H1 (cell line): ENCODE measurements around the gene ADTRP. TPM values are rescaled to one million over a fixed set of nuclear protein-coding genes. Genes with fewer than 3 reads are reported as not detected.

Experiments
- CTCF ChIA-PET: fragments of 300-600 bp; sonication (Branson Sonifier 250); formaldehyde crosslinking; loops from one replicate; lab custom pipeline; 2021; ENCODE audit not compliant: partially characterized antibody; lab: Charles Lee
- POLR2A ChIA-PET: fragments of 300-600 bp; sonication (Branson Sonifier 250); formaldehyde crosslinking; loops from one replicate; lab custom pipeline; 2021; ENCODE audit warnings: inconsistent platforms; ENCODE audit not compliant: partially characterized antibody; lab: Charles Lee
- DNase-seq, 2 experiments: peaks; one replicate each; pipeline versions ENCODE4 v3.0.0 to v3.0.0-alpha.2; 2010 to 2022; ENCODE audit warnings: low spot score in 2 of 2, low read depth in 1 of 2, mixed read lengths in 1 of 2
- FAIRE-seq: peaks from 2 replicates; lab custom pipeline; 2011; peaks lifted over from hg19 to GRCh38; lab: Jason Lieb, UNC
- H2AFZ ChIP-seq: 2 replicates; pipeline ENCODE4 v1.8.1; 2012; ENCODE audit warnings: low read length, inconsistent platforms
- H2AK5ac ChIP-seq: 2 replicates; pipeline ENCODE4 v1.6.1; 2013; ENCODE audit warnings: low read depth, low read length
- H2BK120ac ChIP-seq: replicated peaks from 2 replicates; pipeline ENCODE3; 2013; ENCODE audit warnings: low read depth, low read length, inconsistent platforms
- H2BK12ac ChIP-seq: 2 replicates; pipeline ENCODE4 v1.6.1; 2013; ENCODE audit warnings: low read depth, low read length
- H2BK15ac ChIP-seq: 2 replicates; pipeline ENCODE4 v1.6.1; 2013; ENCODE audit warnings: low read length
- H2BK20ac ChIP-seq: 2 replicates; pipeline ENCODE4 v1.6.1; 2013; ENCODE audit warnings: low read length
- H2BK5ac ChIP-seq: 2 replicates; pipeline ENCODE4 v1.6.1; 2013; ENCODE audit warnings: low read depth, low read length
- H3K14ac ChIP-seq: 2 replicates; pipeline ENCODE4 v1.6.1; 2013; ENCODE audit warnings: inconsistent platforms; ENCODE audit not compliant: insufficient read length
- H3K18ac ChIP-seq: 2 replicates; pipeline ENCODE4 v1.6.1; 2013; ENCODE audit warnings: low read length; ENCODE audit errors: extremely low read depth
- H3K23ac ChIP-seq: 2 replicates; pipeline ENCODE4 v1.6.1; 2013; ENCODE audit warnings: inconsistent platforms; ENCODE audit not compliant: insufficient read length
- H3K23me2 ChIP-seq: 2 replicates; pipeline ENCODE4 v1.6.1; 2013; ENCODE audit warnings: low read depth, low read length
- H3K27ac ChIP-seq: 2 replicates; pipeline ENCODE4 v1.6.1; 2011; ENCODE audit warnings: low read depth, low read length, inconsistent platforms
- H3K27me3 ChIP-seq, 4 experiments: replicated peaks in 1 of 4; 1 replicate in 1 of 4; 2 replicates in 3 of 4; pipeline versions ENCODE4 v1.6.1 to v1.8.1; 2011 to 2013; ENCODE audit warnings: low read length in 3 of 4, mild to moderate bottlenecking in 3 of 4, inconsistent platforms in 2 of 4, mixed read lengths in 2 of 4, moderate library complexity in 1 of 4; ENCODE audit not compliant: control insufficient read depth in 3 of 4, insufficient read depth in 3 of 4; ENCODE audit errors: extremely low read depth in 1 of 4
- H3K36me3 ChIP-seq, 4 experiments: 2 replicates each; pipeline versions ENCODE4 v1.6.1 to v1.8.1; 2011 to 2013; ENCODE audit warnings: mild to moderate bottlenecking in 4 of 4, low read length in 3 of 4, moderate library complexity in 2 of 4, control low read depth in 1 of 4, inconsistent platforms in 1 of 4; ENCODE audit not compliant: insufficient read depth in 4 of 4, control insufficient read depth in 2 of 4
- H3K4ac ChIP-seq: replicated peaks from 2 replicates; pipeline ENCODE3; 2013; ENCODE audit warnings: low read length, low read depth, mixed read lengths, inconsistent platforms; ENCODE audit not compliant: insufficient read length
- H3K4me1 ChIP-seq, 4 experiments: replicated peaks in 1 of 4; 1 replicate in 1 of 4; 2 replicates in 3 of 4; pipeline versions ENCODE4 v1.6.1 to v1.8.1; 2011 to 2013; ENCODE audit warnings: low read length in 3 of 4, inconsistent platforms in 2 of 4, mixed read lengths in 1 of 4; ENCODE audit not compliant: insufficient read depth in 4 of 4, control insufficient read depth in 3 of 4
- H3K4me2 ChIP-seq, 2 experiments: 2 replicates each; pipeline versions ENCODE4 v1.6.1 to v1.8.1; 2011 to 2013; ENCODE audit warnings: low read depth in 2 of 2, low read length in 2 of 2, control low read depth in 1 of 2, inconsistent platforms in 1 of 2, mild to moderate bottlenecking in 1 of 2; ENCODE audit not compliant: insufficient read depth in 1 of 2
- H3K4me3 ChIP-seq, 4 experiments: fragments of 200-600, 300-600 bp in 1 of 4; sonication (generic), shearing (Covaris generic), sonication (Bioruptor Twin) in 1 of 4; 2 replicates each; pipeline versions ENCODE4 v1.5.1 to v1.8.1; 2011 to 2016; ENCODE audit warnings: low read length in 4 of 4, low read depth in 3 of 4, control low read depth in 2 of 4, inconsistent platforms in 2 of 4, mild to moderate bottlenecking in 2 of 4, mixed read lengths in 1 of 4, moderate library complexity in 1 of 4; ENCODE audit not compliant: insufficient read depth in 2 of 4; ENCODE audit errors: extremely low read depth in 1 of 4
- H3K56ac ChIP-seq: replicated peaks from 2 replicates; pipeline ENCODE3; 2013; ENCODE audit warnings: low read depth, mild to moderate bottlenecking, mixed read lengths, low read length, inconsistent platforms; ENCODE audit not compliant: insufficient read length
- H3K79me1 ChIP-seq: 2 replicates; pipeline ENCODE4 v1.6.1; 2013; ENCODE audit warnings: low read depth, low read length, control low read depth
- H3K79me2 ChIP-seq, 2 experiments: 2 replicates each; pipeline versions ENCODE4 v1.6.1 to v1.8.1; 2012 to 2013; ENCODE audit warnings: low read length in 2 of 2, mild to moderate bottlenecking in 2 of 2, inconsistent platforms in 1 of 2; ENCODE audit not compliant: insufficient read depth in 2 of 2, control insufficient read depth in 1 of 2
- H3K9ac ChIP-seq, 4 experiments: replicated peaks in 1 of 4; 1 replicate in 1 of 4; 2 replicates in 3 of 4; pipeline versions ENCODE4 v1.6.1 to v1.8.1; 2011 to 2013; ENCODE audit warnings: low read depth in 3 of 4, low read length in 3 of 4, control low read depth in 2 of 4, mild to moderate bottlenecking in 2 of 4, moderate library complexity in 2 of 4, inconsistent platforms in 1 of 4; ENCODE audit errors: extremely low read depth in 1 of 4
- H3K9me3 ChIP-seq, 2 experiments: 2 replicates each; pipeline versions ENCODE4 v1.6.1 to v1.8.1; 2012 to 2013; ENCODE audit warnings: mild to moderate bottlenecking in 2 of 2, moderate library complexity in 2 of 2, control low read depth in 1 of 2, inconsistent platforms in 1 of 2, low read depth in 1 of 2, low read length in 1 of 2, mixed read lengths in 1 of 2; ENCODE audit not compliant: insufficient read depth in 2 of 2
- H4K20me1 ChIP-seq, 2 experiments: replicated peaks in 1 of 2; 2 replicates each; pipeline versions ENCODE3 to v1.8.1; 2011 to 2013; ENCODE audit warnings: inconsistent platforms in 2 of 2, low read length in 2 of 2, mild to moderate bottlenecking in 1 of 2; ENCODE audit not compliant: insufficient read depth in 2 of 2, control insufficient read depth in 1 of 2
- H4K5ac ChIP-seq: 2 replicates; pipeline ENCODE4 v1.6.1; 2013; ENCODE audit warnings: low read length, low read depth, mixed read lengths, inconsistent platforms; ENCODE audit not compliant: insufficient read length
- H4K8ac ChIP-seq: 2 replicates; pipeline ENCODE4 v1.8.0; 2013; ENCODE audit warnings: mild to moderate bottlenecking, moderate library complexity, low read length, inconsistent platforms; ENCODE audit not compliant: insufficient read depth; ENCODE audit errors: extremely low read depth
- H4K91ac ChIP-seq: replicated peaks from 2 replicates; pipeline ENCODE3; 2013; ENCODE audit warnings: low read length, mixed read lengths, inconsistent platforms; ENCODE audit not compliant: insufficient read length
- ASH2L ChIP-seq: fragments of 200-600, 300-600 bp; sonication (generic); IDR thresholded peaks from one replicate; pipeline ENCODE4 v1.7.1; 2017; ENCODE audit warnings: low read length
- GTF2F1 ChIP-seq: IDR thresholded peaks from 2 replicates; pipeline ENCODE4 v1.6.1; 2012; ENCODE audit warnings: low read depth, low read length, improper control_type of control experiment, borderline replicate concordance
- KDM5A ChIP-seq: fragments of 200-600 bp; IDR thresholded peaks from 2 replicates; pipeline ENCODE4 v1.7.1; 2012; ENCODE audit warnings: mild to moderate bottlenecking, low read length, inconsistent platforms, mixed read lengths
- RNF2 ChIP-seq: fragments of 200-900, 300-1000 bp; sonication (generic); IDR thresholded peaks from 2 replicates; pipeline ENCODE4 v1.7.1; 2016; ENCODE audit warnings: borderline replicate concordance, low read depth, mild to moderate bottlenecking, antibody characterized with exemption, low read length; ENCODE audit not compliant: poor library complexity, severe bottlenecking; ENCODE audit errors: missing control alignments
- YY1 ChIP-seq: IDR thresholded peaks from 2 replicates; pipeline ENCODE4 v1.6.1; 2011; ENCODE audit warnings: low read depth, mild to moderate bottlenecking, low read length
- WGBS, 2 experiments: shearing (Covaris generic) in 1 of 2; methylation state at CpG; one replicate each; pipeline versions ENCODE4 v1.1.6 to v1.1.7; 2013 to 2015; ENCODE audit warnings: low lambda C conversion rate in 2 of 2, mixed read lengths in 2 of 2, inconsistent platforms in 1 of 2, low coverage in 1 of 2, missing lambda C conversion rate in 1 of 2; ENCODE audit not compliant: insufficient replicate concordance in 2 of 2, insufficient coverage in 1 of 2, insufficient read length in 1 of 2; ENCODE audit errors: extremely low coverage in 1 of 2, missing lambda C conversion rate in 1 of 2; 5-methylcytosine and 5-hydroxymethylcytosine counted together
- polyA plus RNA-seq, 7 experiments: library from polyadenylated mRNA; depleted of rRNA in 3 of 7; stranded (reverse) in 5 of 7; unstranded in 2 of 7; fragments of >200 nt in 5 of 7; fragments of 200-250 nt in 2 of 7; gene quantifications; 1 replicate in 5 of 7; 2 replicates in 1 of 7; 4 replicates in 1 of 7; pipeline versions ENCODE4 v1.2.1 to v1.2.3, GENCODE V29; 2011 to 2013; ENCODE audit warnings: missing spikeins in 2 of 7, mixed read lengths in 2 of 7
- total RNA-seq: library from RNA; stranded (reverse); fragmentation: NEBNext Ultra II Directional; extraction: Animal tissue kit (Norgen Biotek cat#: 25700); gene quantifications from 2 replicates; pipeline ENCODE4 v1.2.1, GENCODE V29; 2021

The ADTRP gene
- total and polyA plus RNA-seq, 2 of the 8 experiments (the other 6 are each of a cell fraction or from before 2014, with no cell fraction given): 0.08 to 0.45 TPM

DNA sequence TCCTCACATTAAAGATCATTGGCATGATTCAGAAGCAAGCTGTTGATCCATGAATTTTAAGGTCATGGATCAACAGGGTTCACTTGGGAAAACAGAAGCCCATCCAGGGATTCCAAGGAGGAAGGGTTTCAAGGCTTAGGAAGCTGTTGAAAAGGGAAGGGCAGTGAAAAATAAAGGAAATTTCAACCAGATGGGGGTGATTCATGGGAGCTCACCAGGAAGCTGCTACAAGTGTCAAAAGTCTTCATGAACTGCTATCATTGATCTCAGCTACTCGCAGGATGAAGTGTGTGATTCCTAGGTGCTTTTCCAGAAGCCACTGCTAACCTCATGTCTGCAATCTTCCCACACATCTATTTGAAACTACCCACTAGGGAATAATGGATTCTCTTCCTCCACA is 26.2 kb downstream of the ADTRP start:
- H2BK15ac ChIP-seq: no peak overlapping the region
- no peak overlapping the region for H3K4ac ChIP-seq
- no peaks in the 10 kb centered on the region for H3K79me1 ChIP-seq
- H3K9ac ChIP-seq: no peak overlapping the region
- H3K27ac ChIP-seq: no peak overlapping the region
- no peak overlapping the region for H4K5ac ChIP-seq
- H3K56ac ChIP-seq: no peak overlapping the region
- no peak overlapping the region for H4K8ac ChIP-seq
- H3K23ac ChIP-seq: no peak overlapping the region
- H2BK120ac ChIP-seq: no peak overlapping the region
- no peak overlapping the region for H2BK12ac ChIP-seq
- no peak for DNase-seq
- H2BK5ac ChIP-seq: no peak overlapping the region
- no peaks in the 10 kb centered on the region for H3K4me1 ChIP-seq
- no peak overlapping the region for H4K91ac ChIP-seq
- H3K23me2 ChIP-seq: no peaks in the 10 kb centered on the region
- no peak overlapping the region for H3K4me3 ChIP-seq
- H2AFZ ChIP-seq: no peak overlapping the region
- H3K79me2 ChIP-seq: no peaks in the 10 kb centered on the region
- POLR2A ChIA-PET: no interaction called here
- no peaks in the 10 kb centered on the region for H3K9me3 ChIP-seq
- H3K18ac ChIP-seq: no peak overlapping the region
- no peak overlapping the region for H2AK5ac ChIP-seq
- H3K14ac ChIP-seq: no peak overlapping the region
- H3K36me3 ChIP-seq: no peaks in the 10 kb centered on the region
- no peak for FAIRE-seq
- H4K20me1 ChIP-seq: no peaks in the 10 kb centered on the region
- 93% methylated on average over 1 of the region's 1 CpG; no CpG with 5 or more reads in 1 of the 2 experiments for WGBS, 2 experiments
- H3K4me2 ChIP-seq: no peak overlapping the region
- no peaks in the 10 kb centered on the region for H3K27me3 ChIP-seq
- CTCF ChIA-PET: interaction anchor here (0.6 to 1.5 kb wide), 3 partner anchors 17 to 108 kb away, joined by 3 to 4 read pairs (median 3); partner anchors contain the start of gene ADTRP
- no peak overlapping the region for H2BK20ac ChIP-seq
- TF ChIP-seq ASH2L: no peak
- no peak for TF ChIP-seq GTF2F1
- TF ChIP-seq KDM5A: no peak
- no peak for TF ChIP-seq RNF2
- TF ChIP-seq YY1: no peak
